Left renal cortex interstitium (tissue), 4 donors: ENCODE data around the gene KANSL1. TPM values are rescaled to one million over a fixed set of nuclear protein-coding genes. Genes with fewer than 3 reads are reported as not detected.
"Not testable (repeated sequence)": the region's sequence is repeated elsewhere in the genome, so short reads cannot be mapped to it uniquely, and the experiment has no call there.

Experiments used
- DNase-seq, 4 donors: peaks; one replicate each; pipeline ENCODE4 v3.0.0-alpha.2; 2013; ENCODE audit warnings: low read depth in 4 of 4, low spot score in 2 of 4, missing footprints in 1 of 4
- polyA plus RNA-seq, 4 donors: library from polyadenylated mRNA; unstranded; fragments of 120-200 nt; gene quantifications; one replicate each; pipeline ENCODE4 v1.2.1, GENCODE V29; 2013; ENCODE audit not compliant: insufficient read length in 4 of 4

KANSL1 gene
- polyA plus RNA-seq = 100 to 1,000 TPM in 1 of 4 donors, 10 to 100 TPM in 3; 50.6 to 111 (median 63.5) TPM

- DNase-seq = peak in 3 of 4 donors; percentile 75 to 81 (median 81)
These were observed at the start of gene KANSL1 for GRCh38 chr17:46193151-46193625. TSS of gene KANSL1 (minus strand) at chr17:46193429. CDS start at chr17:46172143, 21,286 bp downstream.

- DNase-seq = not testable (repeated sequence)
These were observed 38.1 kb upstream of the KANSL1 start for GRCh38 chr17:46231359-46231758.

- peak; percentile 37 to 98 (median 74) for DNase-seq
These were observed 32.1 kb upstream of the KANSL1 start for GRCh38 chr17:46225274-46225794.

GRCh38 chr17:46224864-46225263, 31.6 kb upstream of the KANSL1 start:
- not testable (repeated sequence) for DNase-seq

- DNase-seq = not testable (repeated sequence)
These were observed 29.8 kb upstream of the KANSL1 start for GRCh38 chr17:46223041-46223440.

- DNase-seq = no peak
These were observed 23.5 kb upstream of the KANSL1 start for GRCh38 chr17:46216682-46217081.

- peak in 2 of 4 donors; percentile 59 to 78 for DNase-seq
These were observed 19.6 kb upstream of the KANSL1 start for GRCh38 chr17:46212634-46213435.

- DNase-seq = no peak
These were observed 15.8 kb upstream of the KANSL1 start for GRCh38 chr17:46208997-46209396.

- no peak for DNase-seq
These were observed 12.7 kb upstream of the KANSL1 start for GRCh38 chr17:46205975-46206374.

- no peak for DNase-seq
These were observed 9.2 kb upstream of the KANSL1 start for GRCh38 chr17:46202424-46202823.

GRCh38 chr17:46201491-46201890, 8.3 kb upstream of the KANSL1 start:
- no peak for DNase-seq

- no peak for DNase-seq
These were observed 7.0 kb upstream of the KANSL1 start for GRCh38 chr17:46200197-46200596.

- no peak for DNase-seq
These were observed 6.2 kb upstream of the KANSL1 start for GRCh38 chr17:46199379-46199778.

- no peak for DNase-seq
These were observed 5.0 kb upstream of the KANSL1 start for GRCh38 chr17:46198233-46198632.

GRCh38 chr17:46197530-46197929, 4.3 kb upstream of the KANSL1 start:
- DNase-seq = no peak

GRCh38 chr17:46195939-46196716, 2.9 kb upstream of the KANSL1 start:
- DNase-seq = no peak

- no peak for DNase-seq
These were observed 2.1 kb upstream of the KANSL1 start for GRCh38 chr17:46195217-46195855.

GRCh38 chr17:46194393-46195216, 1.4 kb upstream of the KANSL1 start:
- DNase-seq = no peak

GRCh38 chr17:46193626-46194392, 580 bp upstream of the KANSL1 start:
- DNase-seq = peak in 3 of 4 donors; percentile 85 to 90 (median 85)
